VCaP (cell line): ENCODE measurements around the gene TMA7.

Source experiments
- H3K27ac ChIP-seq: fragments of 450-650 bp; 2 replicates; pipeline ENCODE4 v1.5.1; 2017
- TF ChIP-seq, protein P1 (sequence below): fragments of 450-650 bp; conservative IDR thresholded peaks from 2 replicates; pipeline ENCODE4 v1.5.1; 2017; ENCODE audit warnings: mild to moderate bottlenecking, moderate library complexity

TMA7 gene

GRCh38 chr3:48419597-48419996 is 20.5 kb upstream of the TMA7 start:
- TF ChIP-seq, protein P1, sequence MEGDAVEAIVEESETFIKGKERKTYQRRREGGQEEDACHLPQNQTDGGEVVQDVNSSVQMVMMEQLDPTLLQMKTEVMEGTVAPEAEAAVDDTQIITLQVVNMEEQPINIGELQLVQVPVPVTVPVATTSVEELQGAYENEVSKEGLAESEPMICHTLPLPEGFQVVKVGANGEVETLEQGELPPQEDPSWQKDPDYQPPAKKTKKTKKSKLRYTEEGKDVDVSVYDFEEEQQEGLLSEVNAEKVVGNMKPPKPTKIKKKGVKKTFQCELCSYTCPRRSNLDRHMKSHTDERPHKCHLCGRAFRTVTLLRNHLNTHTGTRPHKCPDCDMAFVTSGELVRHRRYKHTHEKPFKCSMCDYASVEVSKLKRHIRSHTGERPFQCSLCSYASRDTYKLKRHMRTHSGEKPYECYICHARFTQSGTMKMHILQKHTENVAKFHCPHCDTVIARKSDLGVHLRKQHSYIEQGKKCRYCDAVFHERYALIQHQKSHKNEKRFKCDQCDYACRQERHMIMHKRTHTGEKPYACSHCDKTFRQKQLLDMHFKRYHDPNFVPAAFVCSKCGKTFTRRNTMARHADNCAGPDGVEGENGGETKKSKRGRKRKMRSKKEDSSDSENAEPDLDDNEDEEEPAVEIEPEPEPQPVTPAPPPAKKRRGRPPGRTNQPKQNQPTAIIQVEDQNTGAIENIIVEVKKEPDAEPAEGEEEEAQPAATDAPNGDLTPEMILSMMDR: no peak

DNA sequence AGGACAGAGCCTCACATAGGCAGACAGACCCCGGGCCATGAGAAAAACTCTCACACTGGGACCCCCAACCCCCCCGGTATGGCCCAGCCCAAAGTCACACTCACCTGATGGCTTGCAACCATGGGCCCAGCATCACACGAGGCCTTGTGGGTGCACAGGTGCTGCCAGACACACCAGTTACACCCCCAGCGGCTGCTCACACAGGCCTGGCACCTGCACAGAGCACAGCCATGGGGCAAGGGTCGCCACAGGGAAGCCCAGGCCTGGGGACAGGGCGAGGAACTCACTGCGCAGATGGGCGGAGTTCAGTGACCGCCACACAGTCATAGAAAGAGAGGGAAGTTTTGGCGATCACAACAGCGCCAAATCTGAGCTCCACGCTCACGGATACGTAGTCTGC is 19.5 kb upstream of the TMA7 start:
- no peak overlapping the region for H3K27ac ChIP-seq
- TF ChIP-seq, protein P1: no peak

More at GRCh38 chr3:48419597-48419996, 20.5 kb upstream of the TMA7 start:
- H3K27ac ChIP-seq: no peak overlapping the region

DNA sequence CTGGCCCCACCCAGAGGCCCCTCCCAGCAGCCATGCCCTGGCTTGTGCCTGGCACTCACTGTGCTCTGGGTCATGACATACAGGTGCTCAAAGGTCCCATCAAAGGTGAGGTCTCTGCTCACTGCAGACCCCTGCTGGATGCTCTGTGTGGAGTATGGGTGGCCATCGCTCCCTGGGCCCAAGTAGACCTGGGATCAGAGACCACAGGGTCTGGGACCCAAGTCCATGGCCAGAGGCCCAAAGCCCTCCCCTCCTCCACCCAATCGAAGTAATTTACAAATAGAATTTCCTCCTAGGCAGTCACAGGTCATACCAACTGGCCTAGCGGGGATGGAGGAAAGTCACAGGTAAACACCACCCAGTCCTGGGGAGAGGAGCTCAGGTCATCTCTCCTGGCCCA is 17.8 kb upstream of the TMA7 start:
- TF ChIP-seq, protein P1: peak; percentile 32
- H3K27ac ChIP-seq: no peak overlapping the region

DNA sequence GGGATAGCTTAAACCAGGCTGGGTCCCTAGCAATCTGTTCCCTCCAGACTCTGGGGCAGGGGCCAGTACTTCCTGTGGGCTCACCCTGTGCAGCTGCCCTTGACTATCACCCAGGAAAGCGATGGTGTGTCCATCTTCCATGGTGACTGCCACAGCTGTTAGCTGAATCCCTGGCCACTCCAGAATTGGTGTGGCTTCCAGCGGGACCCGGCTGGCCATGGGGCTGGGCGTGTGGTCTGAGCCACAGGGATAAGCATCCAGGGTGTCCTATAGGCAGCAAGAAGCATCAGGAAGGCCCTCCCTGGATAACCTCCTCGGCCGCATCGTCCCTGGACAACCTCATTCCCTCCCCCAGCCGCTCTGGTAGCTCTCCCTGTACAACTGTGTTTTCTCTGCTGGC is 17.4 kb upstream of the TMA7 start:
- H3K27ac ChIP-seq: no peak overlapping the region
- TF ChIP-seq, protein P1: no peak

- TF ChIP-seq, protein P1: no peak
These were observed 16.7 kb upstream of the TMA7 start for GRCh38 chr3:48423241-48423882.

GRCh38 chr3:48423883-48424695 is 16.0 kb upstream of the TMA7 start:
- H3K27ac ChIP-seq: no peak overlapping the region
- TF ChIP-seq, protein P1: no peak

More at GRCh38 chr3:48423241-48423882, 16.7 kb upstream of the TMA7 start:
- no peak overlapping the region for H3K27ac ChIP-seq

GRCh38 chr3:48425281-48425812 is 14.7 kb upstream of the TMA7 start:
- TF ChIP-seq, protein P1: no peak
- H3K27ac ChIP-seq: peak overlapping the region; percentile 96; the same call in 1 of the 2 replicates
